K562 (cell line): ENCODE data around the gene RPL36AL. TPM values are rescaled to one million over a fixed set of nuclear protein-coding genes. Genes with fewer than 3 reads are reported as not detected.
A peak's percentile ranks its signal among the peaks of the same experiment; 100 is the strongest.

Source experiments
- BCL6 ChIP-seq: fragments of 250-450 bp; sonication (Bioruptor Pico); IDR thresholded peaks from 2 replicates; pipeline ENCODE4 v1.4.0; 2020
- BRD9 ChIP-seq: fragments of 450-650 bp; IDR thresholded peaks from 2 replicates; pipeline ENCODE4 v1.6.1; 2018; ENCODE audit warnings: low read depth; ENCODE audit not compliant: partially characterized antibody
- CC2D1A ChIP-seq: fragments of 450-650 bp; IDR thresholded peaks from 2 replicates; pipeline ENCODE4 v1.6.1; 2017; ENCODE audit warnings: mild to moderate bottlenecking
- DEAF1 ChIP-seq: fragments of 450-650 bp; formaldehyde crosslinking; IDR thresholded peaks from 2 replicates; pipeline ENCODE4 v1.4.0; 2020; ENCODE audit warnings: mild to moderate bottlenecking, moderate library complexity
- E2F5 ChIP-seq: sonication (generic); formaldehyde crosslinking; IDR thresholded peaks from 2 replicates; pipeline ENCODE4 v1.8.0; 2022; ENCODE audit warnings: mild to moderate bottlenecking, missing genetic modification reagents
- HNRNPLL ChIP-seq: fragments of 200-400 bp; formaldehyde crosslinking; IDR thresholded peaks from 2 replicates; pipeline ENCODE4 v1.6.1; 2017; ENCODE audit warnings: low read length, low read depth, mild to moderate bottlenecking; ENCODE audit not compliant: poor library complexity, severe bottlenecking
- KDM5B ChIP-seq: fragments of 200-600 bp; sonication (generic); IDR thresholded peaks from 2 replicates; pipeline ENCODE4 v1.6.1; 2012; ENCODE audit warnings: low read depth, mild to moderate bottlenecking, moderate library complexity, low read length, control low read depth, inconsistent platforms; ENCODE audit not compliant: insufficient replicate concordance
- MEF2D ChIP-seq: conservative IDR thresholded peaks from 2 replicates; pipeline ENCODE4 v1.6.1; 2016; ENCODE audit warnings: low read depth, missing genetic modification characterization, missing compliant biosample characterization
- NCOA1 ChIP-seq: fragments of 450-650 bp; IDR thresholded peaks from 2 replicates; pipeline ENCODE4 v1.6.1; 2016; ENCODE audit warnings: low read depth
- NCOA4 ChIP-seq: fragments of 450-650 bp; IDR thresholded peaks from 2 replicates; pipeline ENCODE4 v1.6.1; 2018; ENCODE audit warnings: mild to moderate bottlenecking; ENCODE audit not compliant: partially characterized antibody
- PRDM10 ChIP-seq: fragments of 450-650 bp; IDR thresholded peaks from 2 replicates; pipeline ENCODE4 v1.6.1; 2018; ENCODE audit not compliant: partially characterized antibody
- PREB ChIP-seq: sonication (generic); formaldehyde crosslinking; IDR thresholded peaks from 2 replicates; pipeline ENCODE4 v1.8.1; 2023; ENCODE audit warnings: mild to moderate bottlenecking, missing genetic modification reagents
- TFAM ChIP-seq: fragments of 250-450 bp; sonication (Bioruptor Pico); conservative IDR thresholded peaks from 2 replicates; pipeline ENCODE4 v1.5.0; 2021; ENCODE audit warnings: mild to moderate bottlenecking, moderate library complexity
- ZFP91 ChIP-seq: sonication (generic); formaldehyde crosslinking; IDR thresholded peaks from 2 replicates; pipeline ENCODE4 v1.8.0; 2022; ENCODE audit warnings: mild to moderate bottlenecking, missing genetic modification reagents
- ZNF311 ChIP-seq: fragments of 250-450 bp; sonication (Bioruptor Pico); IDR thresholded peaks from 2 replicates; pipeline ENCODE4 v1.4.0; 2020; ENCODE audit warnings: mild to moderate bottlenecking, moderate library complexity
- ZNF77 ChIP-seq: fragments of 250-450 bp; sonication (Bioruptor Pico); IDR thresholded peaks from 2 replicates; pipeline ENCODE4 v1.5.0; 2020
- polyA plus RNA-seq, 8 experiments: library from polyadenylated mRNA; depleted of rRNA in 4 of 8; stranded (reverse) in 5 of 8; unstranded in 3 of 8; fragments of >200 nt; fragmentation: Nextera tagmentation in 2 of 8; fragmentation: Illumina TruSeq in 1 of 8; extraction: Ambion mirVana in 2 of 8; extraction: Trizol in 1 of 8; gene quantifications; 2 replicates each; pipeline versions ENCODE4 v1.2.1 to v1.2.3, GENCODE V29; 2011 to 2014; ENCODE audit warnings: inconsistent platforms in 1 of 8, missing spikeins in 1 of 8
- total RNA-seq, 7 experiments: library from RNA; depleted of rRNA in 6 of 7; stranded (reverse); fragments of >200 nt in 6 of 7; fragmentation: Illumina TruSeq in 2 of 7; extraction: Trizol in 2 of 7; gene quantifications; 2 replicates each; pipeline versions ENCODE4 v1.2.1 to v1.2.3, GENCODE V29; 2011 to 2021; ENCODE audit warnings: low replicate concordance in 1 of 7

RPL36AL gene
- total and polyA plus RNA-seq, 9 of the 15 experiments (the other 6 are each of a cell fraction or from before 2014, with no cell fraction given) = 146 to 674 (median 360) TPM

GRCh38 chr14:49598485-49599300 lies 21.7 kb downstream of the RPL36AL start, which contains the start of gene LRR1 (continued):
- TF ChIP-seq ZFP91 (no peak), PRDM10 (peak; percentile 49), CC2D1A (0 out of 2 replicates have a peak, but pooled peaks have one; percentile 27), MEF2D (no peak; the same call in 1 of the 2 replicates), ZNF77 (no peak), ZNF311 (no peak), HNRNPLL (peak; percentile 90), NCOA4 (no peak), E2F5 (CRISPR knock-in tag) (peak; percentile 66; the same call in 1 of the 2 replicates), TFAM (no peak), BRD9 (peak; percentile 11), KDM5B (peak; percentile 85), PREB (CRISPR knock-in tag) (no peak), BCL6 (no peak), NCOA1 (no peak), DEAF1 (CRISPR knock-in tag) (no peak)
